Neural crest cell (in vitro differentiated cells): ENCODE results near the gene BAIAP2L1. TPM values are rescaled to one million over a fixed set of nuclear protein-coding genes. Genes with fewer than 3 reads are reported as not detected.

Experiments
- DNase-seq: peaks from one replicate; pipeline ENCODE4 v3.0.0; 2021; ENCODE audit warnings: low read depth, mixed read lengths, low spot score
- H3K27ac Mint-ChIP-seq: one replicate; pipeline ENCODE4 v1.8.0; 2021; ENCODE audit warnings: mild to moderate bottlenecking, mixed read lengths; ENCODE audit not compliant: unreplicated experiment
- H3K27me3 Mint-ChIP-seq: 2 replicates; pipeline ENCODE4 v1.8.0; 2021; ENCODE audit warnings: low read depth, mild to moderate bottlenecking, mixed read lengths
- H3K36me3 Mint-ChIP-seq: 2 replicates; pipeline ENCODE4 v1.8.0; 2021; ENCODE audit warnings: low read depth, mild to moderate bottlenecking, mixed read lengths
- H3K4me1 Mint-ChIP-seq: 2 replicates; pipeline ENCODE4 v1.8.0; 2021; ENCODE audit warnings: mixed read lengths
- H3K4me3 Mint-ChIP-seq: one replicate; pipeline ENCODE4 v1.8.0; 2021; ENCODE audit warnings: mild to moderate bottlenecking, mixed read lengths
- H3K9me3 Mint-ChIP-seq: 2 replicates; pipeline ENCODE4 v1.8.0; 2021; ENCODE audit warnings: mixed read lengths
- CTCF ChIP-seq: fragments of 200-600 bp; sonication (generic); conservative IDR thresholded peaks from 2 replicates; pipeline ENCODE4 v1.5.0; 2021; ENCODE audit warnings: antibody characterized with exemption, mild to moderate bottlenecking
- total RNA-seq: library from RNA; stranded (reverse); gene quantifications from 2 replicates; pipeline ENCODE4 v1.2.1, GENCODE V29; 2021

Gene BAIAP2L1
- total RNA-seq, 1 donor from 2014 or later: 1.5 TPM

- Mint-ChIP-seq H3K4me3 (no peak overlapping the region), H3K27ac (no peak overlapping the region), H3K36me3 (no peaks in the 10 kb centered on the region), H3K9me3 (no peaks in the 10 kb centered on the region), H3K27me3 (peaks cover 2% of the 10 kb centered on the region), H3K4me1 (no peaks in the 10 kb centered on the region)
- DNase-seq: no peak
- TF ChIP-seq CTCF: no peak
Observed at GRCh38 chr7:98329100-98329790, 71.6 kb downstream of the BAIAP2L1 start.

- no peak for DNase-seq
- H3K9me3 Mint-ChIP-seq: no peaks in the 10 kb centered on the region
- peaks cover 19% of the 10 kb centered on the region for H3K27me3 Mint-ChIP-seq
- H3K4me3 Mint-ChIP-seq: no peak overlapping the region
- TF ChIP-seq CTCF: no peak
- no peak overlapping the region for H3K27ac Mint-ChIP-seq
- H3K36me3 Mint-ChIP-seq: no peaks in the 10 kb centered on the region
- H3K4me1 Mint-ChIP-seq: peaks cover 4% of the 10 kb centered on the region
Observed at GRCh38 chr7:98324782-98325181, 76.1 kb downstream of the BAIAP2L1 start.

GRCh38 chr7:98323597-98324322 is 77.1 kb downstream of the BAIAP2L1 start:
- H3K27ac Mint-ChIP-seq: no peak overlapping the region
- H3K4me3 Mint-ChIP-seq: no peak overlapping the region
- H3K27me3 Mint-ChIP-seq: peaks cover 19% of the 10 kb centered on the region
- no peak for DNase-seq
- no peaks in the 10 kb centered on the region for H3K36me3 Mint-ChIP-seq
- H3K9me3 Mint-ChIP-seq: no peaks in the 10 kb centered on the region
- H3K4me1 Mint-ChIP-seq: peaks cover 4% of the 10 kb centered on the region
- no peak for TF ChIP-seq CTCF

GRCh38 chr7:98322331-98323270 is 78.3 kb downstream of the BAIAP2L1 start:
- no peak for DNase-seq
- Mint-ChIP-seq H3K27ac (no peak overlapping the region), H3K4me1 (peaks cover 4% of the 10 kb centered on the region), H3K36me3 (peaks cover 5% of the 10 kb centered on the region), H3K27me3 (peaks cover 19% of the 10 kb centered on the region), H3K4me3 (no peak overlapping the region), H3K9me3 (no peaks in the 10 kb centered on the region)
- no peak for TF ChIP-seq CTCF

GRCh38 chr7:98321301-98321700 is 79.6 kb downstream of the BAIAP2L1 start:
- Mint-ChIP-seq H3K9me3 (peaks cover 3% of the 10 kb centered on the region), H3K4me3 (no peak overlapping the region), H3K36me3 (peaks cover 11% of the 10 kb centered on the region), H3K4me1 (peaks cover 4% of the 10 kb centered on the region), H3K27me3 (peaks cover 19% of the 10 kb centered on the region), H3K27ac (no peak overlapping the region)
- no peak for TF ChIP-seq CTCF
- DNase-seq: no peak
